GM19455 (cell line): ENCODE results near the gene CACTIN.
"Not testable (repeated sequence)": the region's sequence is repeated elsewhere in the genome, so short reads cannot be mapped to it uniquely, and the experiment has no call there.

ENCODE experiments used
- ATAC-seq: cut with Tn5 transposase; IDR thresholded peaks from one replicate; pipeline ENCODE4 v1.9.1; 2021; ENCODE audit not compliant: unreplicated experiment

CACTIN gene

DNA sequence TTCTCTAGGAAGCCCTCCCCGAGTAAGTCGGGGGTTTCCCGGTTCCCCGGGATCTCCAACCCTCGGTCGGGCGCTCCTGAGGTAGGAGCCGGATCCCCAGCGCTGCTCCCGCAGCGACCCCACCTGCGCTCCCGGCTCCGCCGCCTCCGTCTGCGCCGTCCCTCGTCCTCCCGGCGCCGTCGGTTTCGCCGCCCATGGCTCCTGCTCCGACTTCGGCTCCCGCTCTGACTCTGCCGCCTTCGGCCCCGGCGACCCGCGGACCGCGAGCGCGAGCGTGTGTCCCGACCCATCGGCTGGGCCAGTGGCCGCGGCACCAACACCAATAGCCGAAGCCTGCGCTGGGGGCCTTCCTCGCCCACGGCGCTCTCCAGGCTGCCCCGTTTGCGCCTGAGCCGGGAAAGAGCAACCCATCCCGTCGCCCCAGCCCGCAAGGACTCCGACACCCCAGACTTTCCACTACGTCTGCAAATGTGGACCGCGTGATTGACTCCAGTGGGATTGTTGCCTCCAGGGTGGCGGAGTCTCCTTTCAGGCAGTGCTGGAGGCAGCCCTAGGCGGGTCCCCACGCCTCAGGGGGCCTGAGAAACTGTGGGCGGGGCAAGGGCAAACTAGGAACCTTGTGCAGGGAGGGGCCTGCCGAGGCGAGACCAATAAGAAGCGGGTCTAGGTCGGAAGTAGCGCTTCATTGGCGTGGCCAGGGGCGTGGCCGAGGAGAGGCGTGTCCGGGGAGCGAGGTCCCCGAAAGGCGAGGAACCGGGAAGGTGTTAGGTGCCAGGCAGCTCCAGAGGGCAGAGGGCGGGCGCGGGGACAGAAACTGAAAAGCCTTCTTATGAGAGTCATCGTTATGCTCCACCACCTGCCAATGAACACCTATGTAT, at the start of gene CACTIN:
Gene CACTIN, minus strand, starts transcription at position 318 of the 878 bp plus-strand sequence. Its CDS starts 28 bp downstream, at position 290.
- peak; percentile 78 for ATAC-seq

DNA sequence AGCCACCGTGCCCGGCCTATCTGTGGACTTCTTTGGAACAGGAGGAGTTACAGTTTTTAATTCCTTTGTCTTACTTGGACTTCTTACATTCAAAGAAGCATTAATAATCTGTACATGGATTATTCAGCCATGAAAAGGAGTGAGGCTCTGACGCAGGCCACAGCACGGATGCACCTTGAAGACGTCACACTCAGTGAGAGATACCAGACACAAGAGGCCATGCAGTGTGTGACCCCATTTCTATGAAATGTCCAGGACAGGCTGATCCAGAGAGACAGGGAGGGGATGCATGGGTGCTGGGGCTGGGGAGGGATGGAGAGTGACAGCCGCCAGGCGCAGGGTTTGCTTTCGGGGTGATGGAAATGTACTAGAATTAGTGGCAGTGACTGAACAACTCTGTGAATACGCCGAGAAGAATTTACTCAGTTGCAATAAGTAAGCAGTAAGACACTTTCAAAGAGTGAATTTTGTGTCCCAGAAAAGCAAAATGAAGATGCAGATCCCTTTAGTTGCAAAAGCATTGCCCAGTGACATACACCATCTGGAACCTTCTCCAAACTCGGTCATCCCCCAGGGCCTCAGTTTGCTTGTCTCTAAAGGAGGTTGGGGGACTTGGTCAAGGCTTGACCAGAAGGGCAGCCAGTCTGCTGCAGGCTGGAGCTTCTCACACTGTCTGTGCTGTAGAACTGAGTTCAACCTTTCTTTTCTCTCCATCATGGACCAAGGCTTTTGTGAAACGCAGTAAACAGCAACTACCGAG, 48.4 kb upstream of the CACTIN start:
- no peak for ATAC-seq

DNA sequence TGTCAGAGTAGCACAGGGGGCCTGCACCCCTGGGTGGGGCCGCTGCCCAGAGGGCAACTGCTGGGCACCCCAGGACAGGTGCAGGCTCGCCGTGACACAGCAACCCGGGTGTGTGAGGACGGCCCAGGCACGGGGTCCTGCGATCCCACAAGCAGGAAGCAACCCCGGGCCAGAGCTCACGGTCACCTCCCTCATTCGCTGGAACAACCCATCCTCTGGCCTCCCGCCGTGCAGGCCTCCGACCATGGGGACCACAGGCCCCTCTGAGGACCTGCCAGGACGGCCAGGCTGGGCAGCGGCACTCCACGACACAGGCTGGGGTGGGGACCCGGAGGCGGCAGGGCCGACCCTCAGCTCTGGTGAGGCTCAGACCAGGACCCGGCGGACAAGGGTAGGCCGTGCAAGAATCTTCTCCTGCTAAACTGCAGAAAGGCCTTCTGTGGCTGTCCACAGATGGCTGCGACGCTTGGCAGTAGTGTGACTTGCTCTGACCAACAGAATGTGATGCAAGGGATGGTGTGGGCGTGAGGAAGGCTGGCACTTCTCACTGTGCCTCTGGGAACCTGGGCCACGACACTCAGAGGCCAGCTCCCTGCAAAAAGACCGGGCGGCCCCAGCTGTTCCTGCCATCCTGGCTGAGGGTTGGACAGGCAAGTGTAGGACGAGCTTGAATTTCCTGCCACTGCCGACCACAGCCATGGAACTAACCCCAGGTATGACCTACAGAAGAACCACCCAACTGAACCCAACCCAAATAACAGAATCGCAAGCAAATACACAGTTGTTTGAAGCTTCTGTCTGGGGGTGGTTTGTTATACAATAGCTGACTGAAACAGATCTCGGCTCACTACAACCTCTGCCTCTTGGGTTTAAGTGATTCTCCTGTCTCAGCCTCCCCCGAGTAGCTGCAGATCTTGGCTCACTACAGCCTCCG, 47.2 kb upstream of the CACTIN start:
- ATAC-seq: no peak

DNA sequence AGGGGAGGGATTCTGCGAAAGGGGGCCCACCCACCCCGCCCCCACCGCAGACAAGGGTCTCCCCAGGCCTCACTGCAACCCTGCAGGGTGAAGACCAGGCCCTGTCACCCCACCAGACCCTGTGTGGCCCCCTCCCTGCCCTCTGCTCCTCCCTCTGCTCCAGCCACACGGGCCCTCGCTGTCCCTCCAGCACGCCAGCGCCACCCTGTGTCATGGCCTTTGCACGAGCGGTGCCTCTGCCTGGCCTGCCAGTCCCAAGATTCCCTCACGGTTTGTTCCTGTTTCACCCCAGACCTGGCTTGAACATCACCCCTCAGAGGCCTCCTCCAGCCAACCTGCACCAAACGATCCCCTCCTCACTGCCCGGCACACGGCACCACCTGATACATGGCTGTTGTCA, 46.4 kb upstream of the CACTIN start:
- no peak for ATAC-seq

DNA sequence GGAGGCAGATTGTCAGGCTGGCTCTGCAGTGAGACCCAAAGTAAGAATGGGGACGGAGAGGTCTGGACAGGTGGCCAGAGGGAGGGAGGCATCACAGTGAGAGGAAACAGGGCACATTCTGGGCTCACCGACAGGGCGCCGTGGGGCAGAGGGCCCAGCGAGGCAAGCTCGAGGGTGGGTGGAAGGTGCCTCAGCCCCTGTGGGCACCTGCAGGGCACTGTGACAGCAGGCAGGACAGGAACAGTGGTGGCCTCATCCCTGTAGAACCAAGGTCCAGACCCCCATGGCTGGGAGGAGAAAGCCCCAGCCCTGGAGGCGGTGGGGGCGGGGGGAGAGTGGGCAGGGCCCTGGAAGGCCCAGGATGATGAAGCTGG, 46.0 kb upstream of the CACTIN start:
- no peak for ATAC-seq

DNA sequence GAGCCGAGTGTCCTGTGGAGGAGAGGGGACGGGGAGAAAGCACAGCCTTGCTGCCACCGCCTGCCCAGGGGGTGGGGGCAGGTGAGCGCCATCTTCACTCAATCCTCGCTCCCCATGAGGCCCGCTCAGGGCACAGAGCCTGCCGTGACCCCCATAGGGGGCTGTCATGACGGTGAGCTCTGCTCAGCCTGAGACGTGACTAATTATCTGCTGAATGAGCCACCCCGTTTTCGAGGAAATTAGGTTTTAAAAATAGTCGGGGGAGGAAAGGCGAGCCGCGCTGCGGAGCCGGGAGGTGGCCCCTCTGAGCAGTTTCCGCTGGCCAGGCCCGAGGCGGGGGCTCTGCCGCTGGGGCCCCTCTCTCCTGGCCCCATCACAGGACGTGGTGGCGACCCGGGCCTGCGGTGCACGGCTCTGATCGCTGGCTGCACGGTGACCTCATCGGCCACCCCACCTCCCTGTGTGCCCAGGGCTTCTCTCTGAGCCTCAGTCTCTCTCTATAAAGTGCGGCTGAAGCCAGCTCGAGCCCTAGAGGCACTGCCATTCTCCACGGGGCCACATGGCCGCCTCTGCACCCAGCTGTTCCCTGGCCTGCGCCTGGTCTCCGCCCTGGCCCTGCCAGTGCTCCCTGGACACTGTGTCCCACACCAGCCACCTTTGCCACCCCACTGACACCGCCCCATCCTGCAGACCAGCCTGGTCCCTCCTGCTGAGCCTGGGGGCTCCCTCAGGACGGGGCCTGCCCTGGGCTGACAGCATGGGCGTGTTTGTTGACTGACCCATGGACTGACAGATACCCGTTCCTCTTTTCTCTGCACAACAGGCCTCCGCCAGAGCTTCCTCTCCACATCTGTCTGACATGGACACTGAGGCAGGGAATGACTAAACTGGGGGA, 45.3 kb upstream of the CACTIN start:
- no peak for ATAC-seq

DNA sequence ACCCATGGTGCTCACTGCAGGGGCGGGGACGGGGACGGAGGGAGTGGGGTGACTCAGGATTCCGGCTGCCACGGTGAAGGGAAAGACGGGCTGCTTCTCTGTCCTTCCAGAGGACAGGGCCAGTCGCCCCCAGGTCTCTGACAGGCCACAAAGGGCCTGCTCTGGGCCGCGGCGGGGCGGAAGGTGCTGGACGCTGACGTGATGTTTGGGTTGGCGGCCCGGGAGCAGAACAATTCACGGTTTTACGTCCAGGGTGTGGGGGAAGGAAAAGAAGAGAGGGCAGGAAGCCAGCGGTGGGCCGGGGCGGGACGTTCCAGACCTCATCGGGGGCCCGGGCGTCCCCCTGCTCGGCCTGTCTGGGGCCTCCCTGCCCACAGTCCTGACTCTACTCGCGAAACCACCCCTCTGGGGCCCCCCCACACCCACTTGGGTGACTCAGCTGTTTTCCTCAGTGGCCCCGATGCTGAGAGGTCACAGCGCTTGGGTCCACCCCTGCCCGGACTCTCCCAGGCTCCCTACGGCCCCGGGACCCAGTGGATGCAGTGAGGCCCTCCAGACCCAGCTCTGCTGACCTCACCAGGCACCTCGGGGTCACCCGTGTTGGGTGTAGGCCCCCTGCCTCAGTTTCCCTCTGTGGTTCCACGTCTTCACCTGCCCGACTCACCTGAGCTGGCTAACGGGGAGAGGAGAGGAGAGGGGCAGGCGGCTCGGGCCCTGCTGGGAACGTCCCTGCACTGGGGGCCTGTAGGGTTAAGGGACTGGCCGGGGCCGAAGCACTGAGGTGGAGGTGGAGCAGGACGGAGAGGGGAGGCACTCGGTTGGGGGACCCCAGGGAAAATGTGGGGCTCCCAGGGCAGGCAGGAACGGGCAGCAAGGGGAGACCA, 44.4 kb upstream of the CACTIN start:
- no peak for ATAC-seq

DNA sequence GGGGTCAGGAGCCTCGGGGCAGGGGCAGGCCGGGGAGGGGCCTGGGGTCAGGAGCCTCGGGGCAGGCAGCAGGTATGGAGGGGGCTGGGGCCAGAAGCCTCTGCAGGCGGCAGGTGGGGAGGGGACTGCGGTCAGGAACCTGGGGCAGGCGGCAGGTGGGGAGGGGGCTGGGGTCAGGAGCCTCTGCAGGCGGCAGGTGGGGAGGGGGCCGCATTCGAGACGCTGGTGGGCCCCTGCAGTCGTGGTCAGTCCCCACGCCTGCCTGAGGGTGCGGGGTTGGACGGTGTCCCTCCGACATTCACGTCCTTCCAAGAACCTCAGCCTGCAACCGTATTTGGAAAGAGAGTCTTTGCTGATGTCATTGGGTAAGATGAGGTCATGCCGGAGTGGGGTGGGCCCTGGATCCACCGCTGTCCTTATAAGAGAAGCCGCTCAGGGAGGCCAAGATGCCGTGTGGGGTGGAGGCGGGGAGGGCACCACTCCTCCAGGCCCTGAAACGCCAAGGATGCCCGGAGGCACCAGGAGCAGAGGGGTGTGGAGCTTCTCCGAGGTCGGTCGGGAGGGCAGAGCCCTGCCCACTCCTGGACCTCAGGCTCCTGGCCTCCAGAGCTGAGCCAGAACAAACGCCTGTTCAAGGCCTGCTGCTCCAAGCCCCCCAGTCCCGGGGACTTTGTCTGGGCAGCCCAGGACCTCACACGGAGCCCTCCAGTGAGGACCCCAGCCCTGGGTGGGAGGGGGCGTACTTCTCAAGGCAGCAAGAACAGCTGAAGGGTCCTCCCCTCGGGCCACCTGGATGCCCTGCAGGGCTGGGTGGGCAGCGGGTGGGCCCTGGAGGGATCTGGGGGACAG, 43.6 kb upstream of the CACTIN start:
- ATAC-seq: no peak

DNA sequence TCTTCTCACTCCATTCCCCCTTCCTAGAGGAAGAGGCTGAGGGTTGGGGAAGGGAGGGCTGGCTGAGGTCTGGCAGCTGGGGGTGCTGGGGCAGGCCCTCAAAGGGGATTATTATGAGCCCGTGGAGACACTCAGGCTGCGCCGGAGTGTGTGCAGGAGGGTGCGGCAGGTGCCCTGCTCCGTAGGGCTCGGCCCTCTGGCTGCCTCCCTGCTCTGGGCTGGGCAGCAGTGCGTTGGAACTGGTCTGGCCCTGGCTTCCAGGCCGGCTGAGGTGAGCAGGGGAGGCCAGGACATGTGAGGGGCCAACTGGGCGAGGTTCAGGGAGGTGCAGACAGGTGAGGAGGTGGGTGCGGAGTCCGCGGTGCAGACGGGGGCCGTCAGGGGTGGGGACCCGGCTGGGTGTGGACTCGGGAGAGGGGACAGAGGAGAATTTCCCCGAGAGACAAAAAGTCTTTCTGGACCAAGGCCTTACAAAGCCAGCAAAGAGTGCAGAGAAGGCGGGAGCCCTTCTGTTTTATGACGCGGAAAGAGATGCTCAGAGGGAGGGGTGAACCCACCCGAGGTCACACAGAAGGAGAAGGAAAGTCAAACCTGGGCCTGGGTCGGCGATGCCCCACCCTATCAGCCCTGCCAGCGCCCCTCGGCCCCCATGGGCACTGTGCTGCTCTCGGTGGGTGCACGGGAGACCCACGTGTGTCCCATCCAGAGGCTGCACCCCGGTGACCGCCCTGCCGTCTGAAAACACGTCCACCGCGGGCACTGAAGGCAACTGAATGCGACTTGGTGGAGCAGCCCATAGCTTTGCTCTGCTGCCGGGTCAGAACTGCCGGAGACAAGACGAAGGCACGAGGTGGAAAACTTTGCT, 42.7 kb upstream of the CACTIN start:
- ATAC-seq: no peak

DNA sequence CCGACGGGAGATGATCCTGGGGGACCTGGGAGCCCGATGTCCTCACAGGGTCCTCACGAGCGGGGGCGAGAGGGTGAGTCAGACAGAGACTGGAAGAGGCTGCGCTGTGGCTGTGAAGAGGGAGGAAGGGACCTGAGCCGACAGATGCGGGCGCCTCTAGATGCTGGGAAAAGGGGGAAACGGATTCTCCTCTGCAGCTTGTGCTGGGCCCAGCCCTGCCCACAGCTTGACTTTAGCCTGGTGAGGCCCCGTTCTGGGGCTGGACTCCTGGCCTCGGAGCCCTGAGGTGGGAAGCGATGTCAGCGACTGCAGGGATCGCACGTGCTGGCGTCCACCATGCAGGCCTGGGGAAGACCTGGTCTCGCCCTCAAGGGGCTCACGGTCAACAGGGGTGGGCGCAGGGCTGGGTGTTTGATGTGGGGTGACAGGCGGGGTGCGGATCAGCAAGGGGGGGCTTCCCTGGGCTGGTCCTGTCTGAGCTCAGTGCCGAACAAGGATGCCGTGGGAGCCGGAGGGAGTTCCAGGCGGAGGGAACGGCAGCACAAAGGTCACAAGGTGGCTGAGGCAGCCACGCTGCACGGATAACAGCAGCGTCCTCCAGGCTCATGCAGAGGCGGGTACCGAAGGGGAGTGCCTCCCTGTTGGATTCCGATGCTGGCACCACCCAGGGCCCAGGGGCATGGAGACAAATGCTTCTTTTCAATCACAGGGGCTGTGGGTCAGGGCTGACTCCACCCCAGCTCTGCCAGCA, 41.9 kb upstream of the CACTIN start:
- ATAC-seq: no peak

DNA sequence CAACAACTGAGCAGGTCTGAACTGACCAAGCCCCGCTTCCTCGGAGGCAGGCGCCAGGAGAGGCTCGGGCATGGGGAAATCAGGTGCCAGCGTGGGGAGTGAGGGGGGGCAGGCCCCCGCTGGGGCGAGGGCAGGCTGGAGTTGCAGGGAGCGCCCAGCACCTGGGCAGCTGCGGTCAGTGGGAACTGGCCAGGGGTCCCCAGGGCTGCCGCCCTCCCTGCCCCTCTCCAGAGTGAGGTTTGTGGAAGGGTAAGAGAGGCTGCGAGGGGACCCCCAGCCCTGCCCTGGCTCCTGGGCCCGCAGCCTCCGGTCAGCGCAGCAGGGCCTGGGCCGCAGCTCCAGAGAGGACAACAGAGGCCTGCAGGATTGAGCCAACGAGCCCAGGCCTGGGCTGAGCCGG, 41.2 kb upstream of the CACTIN start:
- no peak for ATAC-seq

DNA sequence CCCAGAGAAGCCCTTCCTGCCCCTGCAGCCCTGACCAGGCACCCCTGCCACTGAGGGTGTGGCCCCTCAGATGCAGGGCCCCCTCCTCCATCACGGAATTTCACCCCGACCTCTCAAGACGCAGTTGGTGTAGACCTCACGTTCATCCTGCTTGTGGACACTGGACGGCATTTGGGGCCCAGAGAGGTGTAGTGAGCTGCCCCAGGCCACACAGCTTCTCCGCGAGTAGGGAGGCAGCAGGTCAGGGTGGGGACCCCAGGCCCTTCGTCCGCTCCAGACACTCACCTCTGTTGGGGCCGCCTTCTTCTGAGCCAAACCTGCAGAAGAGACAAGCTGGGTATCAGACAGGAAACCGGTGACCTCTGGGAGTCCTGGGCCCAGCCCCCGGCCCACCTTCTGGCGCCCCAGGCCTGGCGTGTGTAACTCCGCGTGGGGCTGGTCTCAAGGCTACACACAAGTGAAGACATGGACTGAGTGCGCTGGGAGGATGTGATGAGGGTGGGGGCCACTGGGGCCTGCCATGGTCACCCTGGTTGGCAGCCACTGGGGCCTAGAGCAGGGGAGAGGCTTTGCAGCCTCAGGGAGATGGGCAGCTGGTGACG, 40.5 kb upstream of the CACTIN start:
- ATAC-seq: no peak

DNA sequence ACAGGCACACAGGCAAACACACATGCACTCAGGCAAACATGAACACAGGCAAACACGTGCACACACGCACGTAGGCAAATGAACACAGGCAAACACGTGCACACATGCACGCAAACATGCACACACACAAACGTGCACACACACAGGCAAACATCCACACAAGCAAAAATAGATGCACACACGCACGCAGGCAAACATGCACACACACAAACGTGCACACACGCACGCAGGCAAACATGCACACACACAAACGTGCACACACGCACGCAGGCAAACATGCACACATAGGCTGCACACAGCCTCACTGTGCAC, 39.9 kb upstream of the CACTIN start:
- not testable (repeated sequence) for ATAC-seq

DNA sequence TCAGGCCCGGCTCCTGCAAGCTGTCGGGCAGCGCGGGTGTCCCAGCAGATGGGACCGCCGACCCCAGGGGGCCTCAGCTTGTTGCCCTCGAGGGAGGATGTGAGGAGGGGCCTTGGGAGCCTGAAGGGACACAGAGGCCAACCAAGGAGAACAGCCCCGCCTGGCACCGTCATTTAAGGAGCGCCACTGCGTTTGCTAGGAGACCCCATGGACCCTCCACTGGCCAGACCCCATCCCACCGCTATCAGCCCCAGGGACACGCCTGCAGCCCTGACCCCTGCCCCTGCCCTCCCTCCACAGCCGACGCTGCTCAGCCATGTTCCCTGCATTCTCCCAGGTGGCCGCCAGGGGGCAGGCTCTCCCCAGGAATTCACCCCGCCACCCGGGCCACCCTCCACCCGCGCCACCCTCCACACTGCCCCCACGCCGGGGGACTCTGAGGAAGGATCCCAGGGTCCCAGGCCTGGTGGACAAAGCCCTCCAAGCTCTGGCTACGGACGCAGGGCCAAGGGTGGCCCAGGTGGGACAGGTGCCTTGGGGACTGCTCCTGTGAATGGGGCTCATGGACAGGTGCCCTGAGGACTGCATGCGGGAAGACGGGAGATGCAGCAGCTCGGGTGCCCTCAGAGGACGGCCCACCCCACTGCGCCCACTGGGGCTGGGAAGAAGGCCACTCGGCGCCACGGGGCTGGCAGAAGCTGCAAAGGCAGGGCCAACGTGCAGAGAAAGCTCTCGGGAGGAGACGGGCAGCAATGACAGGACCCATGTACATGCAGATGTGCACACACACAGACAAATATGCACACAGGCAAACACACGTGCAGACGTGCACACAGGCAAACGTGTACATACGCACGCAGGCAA, 39.3 kb upstream of the CACTIN start:
- peak; percentile 48 for ATAC-seq

DNA sequence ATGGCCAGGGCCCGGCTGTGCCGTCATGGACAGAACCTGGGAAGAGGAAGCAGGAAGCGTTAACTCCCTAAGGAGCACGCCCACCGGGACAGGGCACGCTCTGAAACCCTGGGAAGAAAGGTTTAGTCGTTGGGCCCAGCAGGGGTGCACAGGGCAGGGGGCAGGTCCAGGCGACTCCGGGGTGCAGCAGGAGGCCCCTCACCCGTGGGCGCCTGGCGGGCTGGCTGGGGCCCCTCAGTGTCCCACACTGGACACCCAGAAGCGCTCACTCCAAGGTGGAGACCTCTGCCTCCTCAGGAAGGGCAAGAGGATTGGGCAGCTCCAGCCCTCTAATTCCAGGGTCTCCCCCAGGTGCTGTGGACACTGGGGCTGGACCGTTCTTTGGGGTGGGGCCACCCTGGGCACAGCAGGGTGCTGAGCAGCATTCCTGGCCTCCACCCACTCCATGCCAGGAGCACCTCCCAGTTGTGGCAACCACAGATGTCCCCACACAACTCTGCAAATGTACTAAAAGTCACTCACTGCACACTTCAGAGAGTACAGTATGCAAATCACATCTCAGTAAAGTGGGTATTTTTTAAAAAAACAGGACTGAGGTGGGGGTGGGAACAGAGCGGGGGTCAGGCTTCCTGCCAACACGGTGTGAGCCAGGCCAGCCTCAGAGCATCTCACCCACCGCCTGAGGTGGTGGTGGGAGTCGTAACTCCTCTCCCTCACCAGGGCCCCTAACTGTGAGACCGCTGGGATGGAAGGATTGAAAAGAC, 38.5 kb upstream of the CACTIN start:
- ATAC-seq: no peak
